ENCODE results near the gene FRMD4A.
"Not testable (repeated sequence)": the region's sequence is repeated elsewhere in the genome, so short reads cannot be mapped to it uniquely, and the experiment has no call there.

FRMD4A gene

GRCh38 chr10:13767148-13767547, 563.6 kb downstream of the FRMD4A start:
- DNase-seq = not testable (repeated sequence)

- DNase-seq = no peak
Measured at GRCh38 chr10:13765641-13766341, 564.9 kb downstream of the FRMD4A start.

- DNase-seq = no peak
Measured at GRCh38 chr10:13761490-13762091, 569.1 kb downstream of the FRMD4A start.

GRCh38 chr10:13759168-13759567, 571.6 kb downstream of the FRMD4A start:
- no peak for DNase-seq

GRCh38 chr10:13758756-13759155, 572.0 kb downstream of the FRMD4A start:
- no peak for DNase-seq

- no peak for DNase-seq
Measured at GRCh38 chr10:13758312-13758711, 572.4 kb downstream of the FRMD4A start.

GRCh38 chr10:13754277-13754676, 576.4 kb downstream of the FRMD4A start:
- DNase-seq = no peak

- DNase-seq = no peak
Measured at GRCh38 chr10:13751191-13751764, 579.4 kb downstream of the FRMD4A start.

GRCh38 chr10:13750299-13751190, 580.2 kb downstream of the FRMD4A start:
- no peak for DNase-seq

- DNase-seq = no peak
Measured at GRCh38 chr10:13745271-13745670, 585.5 kb downstream of the FRMD4A start.

GRCh38 chr10:13743963-13744362, 586.8 kb downstream of the FRMD4A start:
- DNase-seq = no peak

- DNase-seq = no peak
Measured at GRCh38 chr10:13743101-13743693, 587.5 kb downstream of the FRMD4A start.

GRCh38 chr10:13741438-13741837, 589.3 kb downstream of the FRMD4A start:
- DNase-seq = no peak

- no peak for DNase-seq
Measured at GRCh38 chr10:13740461-13740860, 590.3 kb downstream of the FRMD4A start.

- DNase-seq = no peak
Measured at GRCh38 chr10:13739183-13739582, 591.5 kb downstream of the FRMD4A start.

GRCh38 chr10:13736506-13736905, 594.2 kb downstream of the FRMD4A start:
- no peak for DNase-seq

- DNase-seq = no peak
Measured at GRCh38 chr10:13734151-13734550, 596.6 kb downstream of the FRMD4A start.

- no peak for DNase-seq
Measured at GRCh38 chr10:13733071-13733470, 597.7 kb downstream of the FRMD4A start.

- DNase-seq = no peak
Measured at GRCh38 chr10:13732465-13732881, 598.3 kb downstream of the FRMD4A start.

GRCh38 chr10:13731799-13732198, 598.9 kb downstream of the FRMD4A start:
- no peak for DNase-seq

- DNase-seq = no peak
Measured at GRCh38 chr10:13730956-13731355, 599.8 kb downstream of the FRMD4A start.

- DNase-seq = no peak
Measured at GRCh38 chr10:13730306-13730652, 600.4 kb downstream of the FRMD4A start.

Measured in CD4-positive, alpha-beta T cell treated with Interleukin-21 for 1 hour (primary cell).